HG02970 (cell line): ENCODE measurements around the gene NRG2.

Experiments used
- ATAC-seq: cut with Tn5 transposase; IDR thresholded peaks from one replicate; pipeline ENCODE4 v1.9.1; 2021; ENCODE audit warnings: mild to moderate bottlenecking, moderate library complexity, moderate number of reproducible peaks; ENCODE audit not compliant: unreplicated experiment, low FRiP score

NRG2 gene

DNA sequence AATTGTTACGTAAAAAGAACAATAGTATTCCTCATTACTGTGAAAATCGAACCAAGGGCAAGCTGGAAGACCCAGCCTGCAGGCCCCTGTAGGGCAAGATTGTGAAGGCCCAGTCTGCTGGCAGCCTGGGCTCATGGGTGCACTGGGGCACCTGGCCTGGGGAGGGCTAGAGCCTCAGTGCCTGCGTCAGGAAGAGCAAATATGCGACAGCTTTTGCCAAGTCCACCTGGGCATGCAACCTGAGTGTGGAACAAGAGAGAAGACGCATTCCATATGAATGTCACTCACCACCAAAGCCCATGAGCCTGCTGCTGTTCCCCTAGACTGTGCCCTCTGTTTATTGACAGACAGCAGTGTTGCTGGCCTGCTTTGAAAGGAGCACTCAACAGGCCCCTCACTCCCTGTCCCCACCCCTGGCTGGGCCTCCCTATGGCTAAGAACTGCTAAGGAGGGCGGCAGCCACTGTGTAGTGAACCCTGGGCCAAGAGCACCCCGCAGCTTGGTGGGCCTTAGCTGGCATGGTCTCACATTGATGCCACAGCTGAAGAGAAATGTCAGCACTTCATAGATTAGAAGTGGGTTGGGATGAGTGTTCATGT lies 219.2 kb downstream of the NRG2 start:
- no peak for ATAC-seq

GRCh38 chr5:139822553-139823425 lies 220.3 kb downstream of the NRG2 start:
- no peak for ATAC-seq

DNA sequence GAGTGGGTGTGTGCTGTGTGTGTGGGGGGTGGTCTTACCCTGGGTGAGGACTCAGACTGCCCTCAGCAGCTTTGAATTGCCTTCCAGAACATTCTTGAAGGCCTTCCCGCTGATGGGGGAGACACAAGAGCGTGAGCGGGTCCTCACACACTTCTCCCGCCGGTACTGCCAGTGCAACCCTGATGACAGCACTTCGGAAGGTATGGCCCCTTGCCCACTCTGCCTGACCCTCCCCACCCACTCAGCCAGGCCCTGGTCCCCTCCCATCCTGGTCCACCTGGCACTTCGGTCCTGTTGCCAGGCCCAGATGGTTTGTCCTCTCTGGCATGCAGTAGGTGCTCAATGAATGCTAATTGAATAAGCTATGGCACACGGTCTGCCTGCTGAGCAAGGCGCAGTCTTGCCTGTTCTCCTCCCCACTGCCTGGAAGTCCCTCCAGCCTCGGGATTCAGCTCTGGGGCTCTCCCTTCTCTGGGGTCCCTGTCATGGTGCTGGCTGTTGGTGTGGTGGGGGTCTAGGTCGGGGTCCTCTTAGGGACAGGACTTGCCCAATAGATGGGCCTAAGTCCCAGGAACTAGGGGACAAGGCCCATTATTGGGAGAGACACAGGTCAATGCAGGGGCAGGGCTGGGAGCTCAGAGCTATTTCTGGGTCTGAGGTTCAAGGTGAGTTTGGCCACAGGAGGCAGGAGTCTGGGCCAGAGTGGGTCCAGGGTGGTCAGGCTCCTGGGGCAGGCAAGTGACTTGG lies 221.1 kb downstream of the NRG2 start:
- no peak for ATAC-seq

- no peak for ATAC-seq
Measured at GRCh38 chr5:139820606-139821005, 222.5 kb downstream of the NRG2 start.

DNA sequence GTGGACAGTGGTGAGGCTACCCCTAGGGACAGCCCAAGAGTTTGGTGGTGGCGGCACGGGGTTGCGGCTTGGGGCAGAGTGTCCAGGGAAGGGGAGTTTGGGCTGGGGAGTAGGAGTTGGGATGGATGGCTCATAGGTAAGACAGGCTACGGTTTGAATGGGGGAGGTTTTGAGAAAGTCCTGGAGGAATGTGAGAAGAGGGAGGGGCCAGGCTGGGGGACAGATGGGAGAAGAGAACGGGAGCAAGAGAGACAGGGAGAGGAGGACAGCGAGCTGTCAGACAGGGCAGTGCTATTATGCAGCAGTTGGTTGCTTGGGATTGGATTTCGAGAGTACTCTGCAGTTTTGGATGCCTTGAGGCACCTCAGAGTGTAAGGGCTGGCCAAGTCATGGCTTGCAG lies 223.0 kb downstream of the NRG2 start:
- no peak for ATAC-seq

GRCh38 chr5:139817970-139818369 lies 225.1 kb downstream of the NRG2 start:
- ATAC-seq, result no peak

DNA sequence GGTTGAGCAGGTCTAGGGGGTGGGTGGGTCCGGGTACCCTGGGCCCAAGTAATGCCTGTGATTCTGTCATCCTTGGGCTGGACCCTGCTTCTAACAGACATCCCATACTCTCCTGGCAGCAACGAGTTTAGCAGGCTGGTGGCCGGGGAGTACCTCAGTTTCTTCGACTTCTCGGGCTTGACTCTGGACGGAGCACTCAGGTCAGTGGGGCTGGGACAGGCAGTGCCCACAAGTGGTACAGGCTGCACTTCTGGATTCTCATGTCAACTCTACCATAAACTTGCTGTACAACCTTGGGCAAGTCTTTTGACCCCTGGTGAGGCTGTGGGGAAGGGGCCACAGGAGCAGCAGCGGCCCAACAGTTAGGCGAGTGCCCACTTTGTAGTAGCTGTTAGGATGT lies 225.7 kb downstream of the NRG2 start:
- no peak for ATAC-seq

DNA sequence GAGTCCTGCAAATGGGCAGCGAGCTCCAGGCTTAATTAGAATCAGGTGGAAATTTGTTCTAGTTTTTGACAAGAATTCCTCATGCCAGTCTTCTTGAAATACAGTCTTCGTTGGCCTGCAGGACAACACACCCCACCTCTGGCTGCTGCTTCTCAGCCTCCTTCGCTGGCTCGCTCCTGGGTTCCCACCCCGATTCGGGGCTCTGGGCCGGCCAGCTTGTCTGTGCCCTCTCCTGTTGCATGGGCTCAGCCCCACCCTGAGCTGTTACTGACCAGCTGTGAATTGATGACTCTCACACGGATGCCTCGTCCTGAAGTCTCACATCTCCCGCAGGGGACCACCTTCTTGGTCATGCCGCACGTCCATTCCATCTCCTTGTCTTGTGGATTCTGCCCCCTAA lies 226.5 kb downstream of the NRG2 start:
- ATAC-seq, result no peak

DNA sequence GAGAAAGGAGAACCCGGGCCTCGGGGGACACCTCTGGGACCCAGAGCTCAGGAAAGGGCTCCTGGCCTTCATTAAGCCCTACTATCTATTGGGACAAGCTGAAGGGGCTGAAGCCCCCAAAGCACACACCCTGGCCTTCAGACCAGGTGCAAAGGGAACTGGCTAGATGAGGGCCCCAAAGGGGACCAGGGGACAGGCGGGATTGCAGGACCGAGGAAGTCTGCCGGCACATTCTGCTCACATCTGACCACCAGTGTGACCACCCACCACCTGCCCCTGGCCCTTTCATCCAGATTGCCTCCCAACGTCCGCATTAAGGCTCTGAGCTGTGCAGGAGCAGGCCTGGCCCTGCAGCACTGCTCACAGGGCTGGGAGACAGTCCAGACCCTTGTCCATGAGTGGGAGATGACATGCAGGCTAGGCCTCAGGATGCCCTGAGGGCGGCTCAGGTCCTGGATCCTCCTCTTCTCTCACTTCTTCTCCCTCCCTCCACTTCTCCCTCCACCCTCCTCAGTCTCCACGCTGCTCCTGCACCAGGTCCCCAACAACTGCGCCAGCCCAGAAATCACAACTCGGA lies 228.3 kb downstream of the NRG2 start:
- ATAC-seq, result no peak

GRCh38 chr5:139814191-139814601 lies 228.9 kb downstream of the NRG2 start:
- no peak for ATAC-seq

GRCh38 chr5:139812836-139813805 lies 230.0 kb downstream of the NRG2 start:
- ATAC-seq, result no peak

DNA sequence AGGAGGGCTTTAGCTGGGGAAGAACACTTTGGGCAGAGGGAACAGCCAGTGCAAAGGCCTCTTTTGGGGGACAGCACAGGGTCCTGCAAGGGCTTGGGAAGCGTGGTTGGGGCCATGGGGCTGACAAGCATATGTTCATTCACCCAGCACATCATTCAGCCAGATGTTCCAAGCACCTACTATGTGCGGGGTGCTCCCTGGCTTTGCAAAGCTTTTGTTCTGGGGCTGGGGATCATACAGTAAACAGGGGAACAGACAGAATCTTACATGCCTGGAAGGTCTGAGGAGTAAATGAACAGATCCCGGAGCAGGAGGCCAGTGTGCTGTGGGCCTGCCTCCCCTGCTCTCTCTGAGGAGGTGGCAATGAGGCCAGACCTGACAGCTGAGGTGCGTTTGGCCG lies 230.8 kb downstream of the NRG2 start:
- no peak for ATAC-seq

DNA sequence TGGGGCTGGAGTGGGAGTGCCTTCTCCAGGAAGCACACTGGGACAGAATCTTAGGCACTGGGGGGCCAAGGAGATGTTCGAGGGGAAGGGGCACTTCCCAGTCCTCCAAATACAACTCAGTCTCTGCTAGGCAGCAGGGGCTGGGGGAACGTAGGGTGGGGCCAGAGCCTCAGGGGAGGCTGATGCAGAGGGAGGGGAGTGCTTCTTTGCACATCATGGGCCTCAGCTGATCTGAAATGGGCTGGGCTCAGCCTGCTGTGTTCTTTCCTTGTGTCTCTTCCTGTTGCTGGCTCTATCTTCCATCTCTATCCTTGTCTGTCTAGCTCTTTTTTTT lies 231.9 kb downstream of the NRG2 start:
- no peak for ATAC-seq

DNA sequence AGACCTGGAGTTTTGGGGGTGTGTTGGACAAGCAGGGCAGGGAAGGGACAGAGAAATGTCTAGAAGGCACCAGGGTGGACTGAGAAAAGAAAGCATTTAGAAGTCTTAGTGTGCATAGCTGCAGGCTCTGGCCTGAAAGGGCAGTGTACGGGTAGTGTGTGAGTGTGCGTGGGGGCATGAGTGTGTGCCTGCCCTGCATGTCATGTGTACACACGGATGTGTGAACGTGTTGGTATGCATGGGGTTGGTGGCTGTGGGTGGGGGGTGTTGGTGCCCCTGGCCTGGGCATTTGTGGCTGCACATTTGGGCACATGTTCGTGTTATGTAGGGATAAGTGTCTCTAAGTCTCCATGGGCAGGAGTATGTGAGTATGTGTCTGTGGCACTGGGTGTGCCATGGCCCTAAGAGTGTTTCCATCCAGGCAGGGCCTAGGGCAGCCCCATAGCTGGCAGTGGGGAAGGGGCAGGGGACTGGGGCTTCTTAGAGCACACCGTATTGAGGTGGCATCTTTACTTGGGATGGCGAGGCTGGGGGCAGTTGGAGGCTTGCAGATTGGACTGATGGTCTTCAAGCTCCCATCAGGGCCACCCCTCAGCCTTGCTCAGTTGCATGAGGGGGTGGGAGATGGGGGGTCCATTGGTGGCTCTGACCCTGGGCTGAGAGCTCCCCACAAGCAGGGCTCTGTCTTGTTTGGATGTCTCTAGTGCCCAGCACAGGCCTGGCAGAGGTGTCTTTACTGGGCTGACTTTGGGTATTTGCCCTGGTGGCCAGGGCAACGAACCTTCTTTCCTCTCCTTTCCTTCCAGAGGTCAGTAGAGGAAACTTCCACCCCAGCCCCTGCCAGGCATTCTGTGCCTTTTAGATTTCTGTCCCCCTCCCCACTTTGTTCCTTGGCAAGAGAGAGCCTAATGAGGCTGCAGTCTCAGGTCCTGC lies 232.5 kb downstream of the NRG2 start:
- no peak for ATAC-seq

- no peak for ATAC-seq
Measured at GRCh38 chr5:139809331-139809810, 233.7 kb downstream of the NRG2 start.

DNA sequence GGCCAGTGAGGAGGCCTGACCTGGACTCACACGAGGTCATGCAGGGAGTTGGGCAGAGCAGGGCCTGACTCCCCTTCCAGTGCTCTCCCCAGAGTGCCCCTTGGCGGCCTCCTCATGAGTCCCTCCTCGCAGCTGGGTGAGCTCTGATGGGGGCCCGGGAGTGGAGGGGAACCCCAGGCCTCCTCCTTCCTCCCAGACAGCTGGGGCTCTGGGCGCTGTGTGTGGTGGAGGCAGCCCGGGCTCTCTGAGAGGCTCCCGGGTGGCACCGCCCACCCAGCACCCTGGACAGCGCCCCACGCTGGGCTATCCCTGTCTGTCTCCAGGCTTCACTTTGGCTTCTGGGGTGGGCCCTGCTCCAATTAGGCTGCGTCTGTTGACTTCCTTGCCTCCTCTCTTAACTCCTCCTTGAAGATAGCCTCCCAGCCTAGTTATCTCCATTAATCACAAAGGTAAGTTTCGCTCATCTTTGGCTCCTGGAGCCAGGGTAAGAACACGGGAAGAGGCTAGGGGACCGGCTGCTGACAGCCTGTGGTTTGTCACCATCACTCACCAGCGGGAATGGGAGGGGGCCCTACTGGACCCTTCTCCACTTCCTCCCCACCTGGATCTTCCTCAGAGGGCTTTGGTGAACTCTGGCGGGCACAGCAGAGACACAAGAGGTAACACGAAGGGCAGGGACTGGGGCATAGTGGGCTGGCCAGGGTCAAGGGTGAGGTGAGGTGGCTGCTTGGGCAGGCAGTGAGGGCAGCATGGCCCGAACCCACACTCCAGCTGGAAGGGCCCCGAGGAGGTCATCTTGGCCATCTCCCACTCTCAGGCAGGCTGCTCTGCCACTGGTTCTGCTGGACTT lies 234.4 kb downstream of the NRG2 start:
- no peak for ATAC-seq

DNA sequence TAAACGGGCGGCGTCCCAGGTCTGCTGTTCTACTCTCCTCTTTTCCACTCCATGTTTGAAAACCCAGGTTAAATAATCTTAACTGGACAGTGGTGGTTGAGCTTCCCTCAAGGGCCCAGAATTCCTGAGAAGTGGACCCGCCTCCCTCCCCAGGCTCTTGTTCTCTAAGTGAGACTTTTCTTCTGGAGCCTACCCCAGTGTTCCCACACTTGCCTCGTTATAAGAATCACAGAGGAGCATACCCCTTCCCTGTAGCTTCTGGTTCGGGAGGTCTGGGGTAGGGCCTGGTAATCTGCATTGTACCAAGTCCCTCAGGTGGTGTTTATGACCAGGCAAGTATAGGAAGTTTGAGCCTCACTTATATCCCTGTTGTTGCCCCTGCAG lies 235.5 kb downstream of the NRG2 start:
- ATAC-seq, result no peak
